Tibial nerve (tissue), 4 donors: ENCODE data around the gene ELP4. TPM values are rescaled to one million over a fixed set of nuclear protein-coding genes. Genes with fewer than 3 reads are reported as not detected.

ENCODE experiments used
- DNase-seq, 2 donors: peaks; one replicate each; pipeline ENCODE4 v3.0.0-alpha.2; 2019; ENCODE audit warnings: low spot score in 2 of 2
- H3K27ac ChIP-seq, 4 donors: fragments of 200-600 bp; sonication (generic) in 3 of 4; one replicate each; pipeline ENCODE4 v1.5.1; 2017 to 2019; ENCODE audit warnings: mild to moderate bottlenecking in 1 of 4
- H3K27me3 ChIP-seq, 2 donors: fragments of 200-600 bp; sonication (generic) in 1 of 2; one replicate each; pipeline versions ENCODE4 v1.5.1 to v1.6.0; 2017 to 2019
- H3K36me3 ChIP-seq, 3 donors: fragments of 200-600 bp; sonication (generic); one replicate each; pipeline ENCODE4 v1.5.1; 2018 to 2019
- H3K4me1 ChIP-seq, 4 donors: fragments of 200-600 bp; sonication (generic) in 3 of 4; one replicate each; pipeline ENCODE4 v1.5.1; 2017 to 2019
- H3K4me3 ChIP-seq, 4 donors: fragments of 200-600 bp; sonication (generic) in 3 of 4; one replicate each; pipeline ENCODE4 v1.5.1; 2017 to 2019; ENCODE audit warnings: mild to moderate bottlenecking in 1 of 4, moderate library complexity in 1 of 4
- H3K9me3 ChIP-seq, 4 donors: fragments of 200-600 bp; sonication (generic) in 3 of 4; one replicate each; pipeline ENCODE4 v1.5.1; 2017 to 2019
- EP300 ChIP-seq, 2 donors: sonication (generic); formaldehyde crosslinking; IDR thresholded peaks; one replicate each; pipeline ENCODE4 v1.6.1; 2017; ENCODE audit warnings: antibody characterized with exemption in 2 of 2, mild to moderate bottlenecking in 1 of 2
- POLR2A ChIP-seq, 2 donors: fragments of 450-650 bp; IDR thresholded peaks; one replicate each; pipeline ENCODE4 v1.6.1; 2017; ENCODE audit warnings: antibody characterized with exemption in 2 of 2, mild to moderate bottlenecking in 2 of 2, moderate library complexity in 2 of 2
- WGBS, 2 donors: methylation state at CpG; one replicate each; pipeline ENCODE4 v1.1.5; 2018; 5-methylcytosine and 5-hydroxymethylcytosine counted together
- total RNA-seq, 4 donors: library from RNA; depleted of rRNA; stranded (reverse); fragments of >200 nt; gene quantifications; one replicate each; pipeline ENCODE4 v1.1.0, GENCODE V29; 2016
- TF ChIP-seq, protein P1 (sequence below), 5 experiments: fragments of 200-600 bp in 3 of 5; fragments of 450-650 bp in 2 of 5; sonication (generic) in 3 of 5; IDR thresholded peaks; one replicate each; pipeline ENCODE4 v1.5.1; 2016 to 2019; ENCODE audit warnings: antibody characterized with exemption in 5 of 5, mild to moderate bottlenecking in 3 of 5, moderate library complexity in 2 of 5

ELP4 gene
- total RNA-seq, 4 donors from 2014 or later, result 19.2 to 32.1 (median 29.7) TPM

DNA sequence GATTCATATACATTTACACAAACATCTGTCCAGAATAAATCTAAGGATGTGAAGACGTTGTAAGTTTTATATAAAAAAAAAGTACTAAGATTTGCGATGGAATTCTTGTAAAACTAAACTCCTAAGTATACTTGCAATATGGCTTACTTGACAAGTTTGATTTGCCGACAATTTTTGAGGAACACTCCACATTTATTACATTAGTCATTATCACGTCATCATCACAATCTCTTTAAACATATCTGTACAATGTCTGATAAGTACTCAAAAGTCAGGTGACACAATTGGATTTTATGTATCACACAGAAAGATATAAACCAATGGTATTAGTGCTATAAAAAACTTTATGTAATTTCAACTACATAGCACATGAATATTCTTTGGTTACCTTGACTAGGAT lies 30.5 kb upstream of the ELP4 start:
- no peak overlapping the region for H3K4me3 ChIP-seq
- TF ChIP-seq, protein P1, sequence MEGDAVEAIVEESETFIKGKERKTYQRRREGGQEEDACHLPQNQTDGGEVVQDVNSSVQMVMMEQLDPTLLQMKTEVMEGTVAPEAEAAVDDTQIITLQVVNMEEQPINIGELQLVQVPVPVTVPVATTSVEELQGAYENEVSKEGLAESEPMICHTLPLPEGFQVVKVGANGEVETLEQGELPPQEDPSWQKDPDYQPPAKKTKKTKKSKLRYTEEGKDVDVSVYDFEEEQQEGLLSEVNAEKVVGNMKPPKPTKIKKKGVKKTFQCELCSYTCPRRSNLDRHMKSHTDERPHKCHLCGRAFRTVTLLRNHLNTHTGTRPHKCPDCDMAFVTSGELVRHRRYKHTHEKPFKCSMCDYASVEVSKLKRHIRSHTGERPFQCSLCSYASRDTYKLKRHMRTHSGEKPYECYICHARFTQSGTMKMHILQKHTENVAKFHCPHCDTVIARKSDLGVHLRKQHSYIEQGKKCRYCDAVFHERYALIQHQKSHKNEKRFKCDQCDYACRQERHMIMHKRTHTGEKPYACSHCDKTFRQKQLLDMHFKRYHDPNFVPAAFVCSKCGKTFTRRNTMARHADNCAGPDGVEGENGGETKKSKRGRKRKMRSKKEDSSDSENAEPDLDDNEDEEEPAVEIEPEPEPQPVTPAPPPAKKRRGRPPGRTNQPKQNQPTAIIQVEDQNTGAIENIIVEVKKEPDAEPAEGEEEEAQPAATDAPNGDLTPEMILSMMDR (IDR thresholded peaks at IDR 0.05), result no peak
- no peak for TF ChIP-seq EP300 (IDR thresholded peaks at IDR 0.05)
- no peak for TF ChIP-seq POLR2A (IDR thresholded peaks at IDR 0.05)
- no peak overlapping the region for H3K27ac ChIP-seq
- no peak for DNase-seq
- no peaks in the 10 kb centered on the region for H3K9me3 ChIP-seq
- 86 to 89% methylated on average over 4 of the region's 4 CpGs for WGBS, 2 donors
- H3K36me3 ChIP-seq, result no peaks in the 10 kb centered on the region
- no peaks in the 10 kb centered on the region for H3K27me3 ChIP-seq
- H3K4me1 ChIP-seq, result no peaks in the 10 kb centered on the region

DNA sequence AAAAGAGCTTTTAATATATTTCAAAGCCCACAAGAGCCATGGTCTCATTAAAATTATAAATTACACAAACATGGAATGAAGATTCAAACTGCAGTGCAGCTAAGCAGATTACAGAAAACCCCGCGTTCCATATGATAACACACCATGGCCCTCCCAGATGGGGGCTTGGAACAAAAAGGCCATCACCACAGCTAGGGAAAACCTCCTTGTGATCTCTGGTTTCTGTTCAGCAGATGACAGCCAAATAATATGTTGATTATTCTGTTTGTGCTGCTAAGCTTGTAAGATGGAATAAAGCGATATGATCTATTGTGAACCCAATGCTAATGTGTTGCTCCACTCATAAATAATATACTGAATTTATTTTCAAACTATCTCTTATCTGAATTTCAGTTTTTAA lies 28.6 kb upstream of the ELP4 start:
- no peaks in the 10 kb centered on the region for H3K9me3 ChIP-seq
- no peak for DNase-seq
- H3K4me1 ChIP-seq, result no peaks in the 10 kb centered on the region
- no peak overlapping the region for H3K4me3 ChIP-seq
- 57 to 60% methylated on average over 3 of the region's 3 CpGs for WGBS, 2 donors
- no peaks in the 10 kb centered on the region for H3K27me3 ChIP-seq
- no peaks in the 10 kb centered on the region for H3K36me3 ChIP-seq
- TF ChIP-seq, protein P1 (IDR thresholded peaks at IDR 0.05), result no peak
- no peak for TF ChIP-seq EP300 (IDR thresholded peaks at IDR 0.05)
- no peak for TF ChIP-seq POLR2A (IDR thresholded peaks at IDR 0.05)
- H3K27ac ChIP-seq, result no peak overlapping the region

DNA sequence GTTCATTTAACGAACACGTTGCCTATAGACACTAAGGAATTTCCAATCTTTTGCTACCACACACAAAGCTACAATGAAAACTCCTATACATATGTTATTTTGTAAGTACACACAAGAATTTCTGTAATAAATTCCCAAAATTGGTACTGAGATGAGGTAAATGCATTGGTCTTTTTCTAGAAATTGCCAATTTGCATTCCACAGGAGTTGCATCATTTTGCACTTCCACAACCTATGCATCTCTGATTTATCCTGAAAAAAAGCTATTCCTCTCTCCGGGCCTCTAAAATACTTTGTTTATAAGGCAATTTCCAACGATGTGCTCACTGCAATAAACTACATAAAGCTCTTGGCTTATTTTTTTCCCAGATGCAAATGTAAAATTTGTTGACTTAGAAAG lies 25.1 kb upstream of the ELP4 start:
- H3K27me3 ChIP-seq, result no peaks in the 10 kb centered on the region
- no peaks in the 10 kb centered on the region for H3K4me1 ChIP-seq
- TF ChIP-seq POLR2A (IDR thresholded peaks at IDR 0.05) (no peak), EP300 (IDR thresholded peaks at IDR 0.05) (no peak)
- TF ChIP-seq, protein P1 (IDR thresholded peaks at IDR 0.05), result no peak
- no peaks in the 10 kb centered on the region for H3K36me3 ChIP-seq
- DNase-seq, result no peak
- H3K9me3 ChIP-seq, result no peaks in the 10 kb centered on the region
- H3K4me3 ChIP-seq, result no peak overlapping the region
- WGBS, 2 donors, result 61 to 67% methylated on average over 4 of the region's 4 CpGs
- no peak overlapping the region for H3K27ac ChIP-seq

DNA sequence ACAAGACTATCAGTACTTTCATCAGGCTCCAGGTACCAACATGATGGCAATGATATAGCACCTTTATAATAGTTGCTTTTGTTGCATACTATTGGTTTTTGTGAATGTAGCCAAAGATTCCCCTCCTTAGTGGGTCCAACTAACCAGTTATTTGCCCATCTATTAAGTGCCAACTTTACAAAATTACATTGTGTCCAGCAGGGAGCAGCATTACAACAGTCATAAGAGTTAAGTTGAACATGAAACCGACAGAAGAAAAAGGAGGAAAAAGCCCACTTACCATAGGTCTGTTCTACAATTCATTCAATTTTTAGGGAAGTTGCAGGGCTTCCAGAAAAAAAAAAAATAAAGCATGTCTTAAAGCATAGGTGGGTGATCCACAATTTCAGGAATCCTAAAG lies 21.7 kb upstream of the ELP4 start:
- no peak for DNase-seq
- WGBS, 2 donors, result 8 to 33% methylated on average over 1 of the region's 1 CpG
- no peaks in the 10 kb centered on the region for H3K27me3 ChIP-seq

DNA sequence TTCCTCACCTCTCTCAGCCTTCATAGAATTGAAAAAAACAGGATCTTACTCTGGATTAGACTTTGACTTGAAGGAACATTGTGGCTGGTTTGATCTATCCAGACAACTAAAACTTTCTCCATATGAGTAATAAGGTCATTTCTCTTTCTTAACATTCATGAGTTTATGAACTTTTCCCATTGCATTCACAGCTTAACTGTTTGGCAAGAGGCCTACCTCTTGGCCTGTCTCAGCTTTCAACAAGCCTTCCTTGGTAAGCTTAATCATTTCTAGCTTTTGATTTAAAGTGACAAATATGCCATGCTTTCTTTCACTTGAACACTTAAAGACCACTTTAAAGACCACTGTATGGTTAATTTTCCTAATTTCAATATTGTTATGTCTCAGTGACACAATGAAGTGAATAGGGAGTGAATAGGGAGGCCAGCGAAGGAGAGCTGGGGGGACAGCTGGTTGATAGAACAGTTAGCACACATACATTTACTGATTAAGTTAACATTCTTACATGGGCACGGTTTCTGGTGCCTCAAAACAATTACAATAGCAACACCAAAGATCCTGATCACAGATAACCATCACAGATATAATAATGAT lies 17.1 kb upstream of the ELP4 start:
- H3K27ac ChIP-seq, result no peak overlapping the region
- no peak overlapping the region for H3K4me3 ChIP-seq
- H3K27me3 ChIP-seq, result no peaks in the 10 kb centered on the region
- H3K4me1 ChIP-seq, result no peaks in the 10 kb centered on the region
- DNase-seq, result no peak
- TF ChIP-seq EP300 (IDR thresholded peaks at IDR 0.05) (no peak), POLR2A (IDR thresholded peaks at IDR 0.05) (no peak)
- TF ChIP-seq, protein P1 (IDR thresholded peaks at IDR 0.05), result no peak
- no peaks in the 10 kb centered on the region for H3K9me3 ChIP-seq
- WGBS, 2 donors, result 89 to 91% methylated on average over 2 of the region's 2 CpGs
- peaks cover 0 to 8% (median 0%) of the 10 kb centered on the region in 3 donors for H3K36me3 ChIP-seq

More for the DNA sequence above, 21.7 kb upstream of the ELP4 start:
- TF ChIP-seq EP300 (IDR thresholded peaks at IDR 0.05) (no peak), POLR2A (IDR thresholded peaks at IDR 0.05) (no peak)
- TF ChIP-seq, protein P1 (IDR thresholded peaks at IDR 0.05), result no peak
- Histone ChIP-seq H3K27ac (no peak overlapping the region), H3K36me3 (no peaks in the 10 kb centered on the region), H3K9me3 (no peaks in the 10 kb centered on the region), H3K4me3 (no peak overlapping the region), H3K4me1 (no peaks in the 10 kb centered on the region)
